ENCODE measurements around the gene U2AF2. TPM values are rescaled to one million over a fixed set of nuclear protein-coding genes. Genes with fewer than 3 reads are reported as not detected.

The U2AF2 gene
- polyA plus RNA-seq, 3 donors = 5.3 to 166 (median 5.4) TPM

- Mint-ChIP-seq H3K9me3 (no peaks in the 10 kb centered on the region), H3K27me3 (ENCODE audit: low read depth in 3 of 3) (no peaks in the 10 kb centered on the region), H3K36me3 (peaks cover 58 to 67% of the 10 kb centered on the region in 2 donors), H3K4me3 (no peak overlapping the region), H3K27ac (peak overlapping the region in 1 of 7 donors; percentile 25), H3K4me1 (peaks cover 26% of the 10 kb centered on the region)
- Histone ChIP-seq H4K20me1 (ENCODE audit: insufficient read depth, low read length) (peaks cover 100% of the 10 kb centered on the region), H3K9me3 (replicated peaks in 1 of 2; ENCODE audit: control insufficient read depth in 1 of 2, insufficient read depth in 1 of 2, low read length in 2 of 2) (no peaks in the 10 kb centered on the region), H3K27me3 (ENCODE audit: control insufficient read depth in 2 of 2, insufficient read depth in 2 of 2, low read length in 2 of 2) (no peaks in the 10 kb centered on the region), H3K9ac (ENCODE audit: insufficient read depth, low read length, poor library complexity, severe bottlenecking) (no peak overlapping the region), H3K27ac (ENCODE audit: low read depth in 1 of 2, low read length in 2 of 2) (no peak overlapping the region), H3K4me3 (replicated peaks in 1 of 3; ENCODE audit: low read depth in 2 of 3, low read length in 3 of 3) (no peak overlapping the region), H3K4me2 (replicated peaks; ENCODE audit: extremely low read depth, low read length, poor library complexity, severe bottlenecking) (no peak overlapping the region), H3K4me1 (ENCODE audit: control insufficient read depth in 1 of 2, insufficient read depth in 2 of 2, low read length in 2 of 2) (peaks cover 21 to 34% of the 10 kb centered on the region in 2 donors), H3K36me3 (replicated peaks in 1 of 2; ENCODE audit: control insufficient read depth in 1 of 2, insufficient read depth in 2 of 2, low read length in 2 of 2) (peaks cover 58 to 85% of the 10 kb centered on the region in 2 donors), H3K79me2 (ENCODE audit: insufficient read depth, low read length) (peaks cover 97% of the 10 kb centered on the region), H2AFZ (ENCODE audit: insufficient read depth, low read depth, low read length, poor library complexity, severe bottlenecking) (no peak overlapping the region)
- no peak for DNase-seq
- intact Hi-C loops (cut with micrococcal nuclease) = no loop called here
- WGBS (ENCODE audit: insufficient coverage) = 92% methylated on average over 9 of the region's 16 CpGs
- no peak for TF ChIP-seq CTCF (IDR thresholded peaks at IDR 0.05)
Measured at GRCh38 chr19:55660991-55661390, 6.2 kb downstream of the U2AF2 start.

- Histone ChIP-seq H4K20me1 (ENCODE audit: insufficient read depth, low read length) (peaks cover 100% of the 10 kb centered on the region), H3K79me2 (ENCODE audit: insufficient read depth, low read length) (peaks cover 97% of the 10 kb centered on the region), H3K27me3 (ENCODE audit: control insufficient read depth in 2 of 2, insufficient read depth in 2 of 2, low read length in 2 of 2) (no peaks in the 10 kb centered on the region), H2AFZ (ENCODE audit: insufficient read depth, low read depth, low read length, poor library complexity, severe bottlenecking) (no peak overlapping the region), H3K4me3 (replicated peaks in 1 of 3; ENCODE audit: low read depth in 2 of 3, low read length in 3 of 3) (no peak overlapping the region), H3K9me3 (replicated peaks in 1 of 2; ENCODE audit: control insufficient read depth in 1 of 2, insufficient read depth in 1 of 2, low read length in 2 of 2) (no peaks in the 10 kb centered on the region), H3K4me2 (replicated peaks; ENCODE audit: extremely low read depth, low read length, poor library complexity, severe bottlenecking) (no peak overlapping the region), H3K36me3 (replicated peaks in 1 of 2; ENCODE audit: control insufficient read depth in 1 of 2, insufficient read depth in 2 of 2, low read length in 2 of 2) (peaks cover 67 to 93% of the 10 kb centered on the region in 2 donors), H3K27ac (ENCODE audit: low read depth in 1 of 2, low read length in 2 of 2) (no peak overlapping the region), H3K9ac (ENCODE audit: insufficient read depth, low read length, poor library complexity, severe bottlenecking) (no peak overlapping the region), H3K4me1 (ENCODE audit: control insufficient read depth in 1 of 2, insufficient read depth in 2 of 2, low read length in 2 of 2) (peaks cover 12 to 26% of the 10 kb centered on the region in 2 donors)
- 43% methylated on average over 7 of the region's 7 CpGs for WGBS (ENCODE audit: insufficient coverage)
- H3K4me3 Mint-ChIP-seq = no peak overlapping the region
- peaks cover 18% of the 10 kb centered on the region for H3K4me1 Mint-ChIP-seq
- intact Hi-C loops (cut with micrococcal nuclease) = no loop called here
- H3K9me3 Mint-ChIP-seq = no peaks in the 10 kb centered on the region
- H3K27ac Mint-ChIP-seq = peak overlapping the region in 4 of 7 donors; percentile 20 to 38 (median 32)
- peaks cover 66 to 74% of the 10 kb centered on the region in 2 donors for H3K36me3 Mint-ChIP-seq
- H3K27me3 Mint-ChIP-seq (ENCODE audit: low read depth in 3 of 3) = no peaks in the 10 kb centered on the region
- TF ChIP-seq CTCF (IDR thresholded peaks at IDR 0.05) = no peak
- DNase-seq = no peak
Measured at GRCh38 chr19:55661826-55662225, 7.0 kb downstream of the U2AF2 start.

Measured in CD14-positive monocyte (primary cell).